ENCODE data around the gene OR5I1.

DNA sequence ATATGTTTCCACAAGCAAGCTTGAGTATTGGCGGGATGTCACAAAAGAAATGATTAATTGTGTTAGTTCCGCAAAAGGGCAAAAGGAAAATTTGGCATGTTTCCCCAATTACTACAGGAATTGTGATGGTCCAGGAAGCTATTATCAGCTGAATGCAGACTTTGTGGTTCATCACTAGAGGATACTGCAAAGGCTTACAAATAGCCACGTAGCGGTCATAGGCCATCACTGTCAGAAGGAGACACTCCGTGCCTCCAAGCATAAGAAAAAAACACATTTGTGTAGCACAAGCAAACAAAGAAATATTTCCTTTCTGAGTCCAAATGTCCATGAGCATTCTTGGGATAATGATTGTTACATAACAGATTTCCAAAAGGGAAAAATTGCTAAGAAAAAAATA, 31.7 kb upstream of the OR5I1 start:
- TF ChIP-seq, protein P1, sequence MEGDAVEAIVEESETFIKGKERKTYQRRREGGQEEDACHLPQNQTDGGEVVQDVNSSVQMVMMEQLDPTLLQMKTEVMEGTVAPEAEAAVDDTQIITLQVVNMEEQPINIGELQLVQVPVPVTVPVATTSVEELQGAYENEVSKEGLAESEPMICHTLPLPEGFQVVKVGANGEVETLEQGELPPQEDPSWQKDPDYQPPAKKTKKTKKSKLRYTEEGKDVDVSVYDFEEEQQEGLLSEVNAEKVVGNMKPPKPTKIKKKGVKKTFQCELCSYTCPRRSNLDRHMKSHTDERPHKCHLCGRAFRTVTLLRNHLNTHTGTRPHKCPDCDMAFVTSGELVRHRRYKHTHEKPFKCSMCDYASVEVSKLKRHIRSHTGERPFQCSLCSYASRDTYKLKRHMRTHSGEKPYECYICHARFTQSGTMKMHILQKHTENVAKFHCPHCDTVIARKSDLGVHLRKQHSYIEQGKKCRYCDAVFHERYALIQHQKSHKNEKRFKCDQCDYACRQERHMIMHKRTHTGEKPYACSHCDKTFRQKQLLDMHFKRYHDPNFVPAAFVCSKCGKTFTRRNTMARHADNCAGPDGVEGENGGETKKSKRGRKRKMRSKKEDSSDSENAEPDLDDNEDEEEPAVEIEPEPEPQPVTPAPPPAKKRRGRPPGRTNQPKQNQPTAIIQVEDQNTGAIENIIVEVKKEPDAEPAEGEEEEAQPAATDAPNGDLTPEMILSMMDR (IDR thresholded peaks at IDR 0.05), result no peak
- TF ChIP-seq EP300 (IDR thresholded peaks at IDR 0.05), result no peak

Data from tibial nerve (tissue), 4 donors.